OCI-LY1 (cell line): ENCODE results near the gene KIF13A.

Experiments
- EZH2 ChIP-seq: fragments of 200-600 bp; sonication (generic), shearing (Covaris generic); IDR thresholded peaks from 2 replicates; pipeline ENCODE4 v1.8.0; 2017; ENCODE audit warnings: borderline replicate concordance, mixed run types, mild to moderate bottlenecking, antibody characterized with exemption, low read length, moderate library complexity, mixed read lengths
- TF ChIP-seq, protein P1 (sequence below): fragments of 200-600 bp; sonication (generic), shearing (Covaris generic); IDR thresholded peaks from 2 replicates; pipeline ENCODE4 v1.5.1; 2017; ENCODE audit warnings: mild to moderate bottlenecking, antibody characterized with exemption, low read length, moderate library complexity, mixed read lengths

DNA sequence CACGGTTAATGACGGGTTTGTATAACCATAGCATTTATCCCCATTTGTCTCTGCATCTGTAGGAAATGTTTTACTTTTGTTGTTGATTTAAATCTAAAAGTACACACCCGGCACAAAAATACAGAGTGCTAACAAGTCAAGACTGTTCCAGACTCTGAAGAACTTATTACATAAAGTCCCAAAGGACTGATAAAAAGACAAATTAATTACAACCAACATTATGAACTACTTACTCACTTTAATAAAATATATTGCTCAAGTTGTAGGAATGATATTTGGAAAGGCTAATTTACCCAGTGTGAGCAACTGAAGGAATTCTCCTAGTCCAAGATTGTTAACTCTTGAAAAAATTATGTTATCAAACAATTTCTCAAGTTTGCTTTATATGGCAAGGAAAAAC is 115.6 kb downstream of the KIF13A start:
- TF ChIP-seq, protein P1, sequence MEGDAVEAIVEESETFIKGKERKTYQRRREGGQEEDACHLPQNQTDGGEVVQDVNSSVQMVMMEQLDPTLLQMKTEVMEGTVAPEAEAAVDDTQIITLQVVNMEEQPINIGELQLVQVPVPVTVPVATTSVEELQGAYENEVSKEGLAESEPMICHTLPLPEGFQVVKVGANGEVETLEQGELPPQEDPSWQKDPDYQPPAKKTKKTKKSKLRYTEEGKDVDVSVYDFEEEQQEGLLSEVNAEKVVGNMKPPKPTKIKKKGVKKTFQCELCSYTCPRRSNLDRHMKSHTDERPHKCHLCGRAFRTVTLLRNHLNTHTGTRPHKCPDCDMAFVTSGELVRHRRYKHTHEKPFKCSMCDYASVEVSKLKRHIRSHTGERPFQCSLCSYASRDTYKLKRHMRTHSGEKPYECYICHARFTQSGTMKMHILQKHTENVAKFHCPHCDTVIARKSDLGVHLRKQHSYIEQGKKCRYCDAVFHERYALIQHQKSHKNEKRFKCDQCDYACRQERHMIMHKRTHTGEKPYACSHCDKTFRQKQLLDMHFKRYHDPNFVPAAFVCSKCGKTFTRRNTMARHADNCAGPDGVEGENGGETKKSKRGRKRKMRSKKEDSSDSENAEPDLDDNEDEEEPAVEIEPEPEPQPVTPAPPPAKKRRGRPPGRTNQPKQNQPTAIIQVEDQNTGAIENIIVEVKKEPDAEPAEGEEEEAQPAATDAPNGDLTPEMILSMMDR = no peak
- no peak for TF ChIP-seq EZH2
